Measurements from ENCODE around the gene ATP8A1.

- no peak for TF ChIP-seq CTCF (IDR thresholded peaks at IDR 0.05)
- no peak for TF ChIP-seq POLR2A (IDR thresholded peaks at IDR 0.05; ENCODE audit: low read depth)
- no peak for TF ChIP-seq EP300 (IDR thresholded peaks at IDR 0.05)
- no peak for TF ChIP-seq POLR2AphosphoS5 (IDR thresholded peaks at IDR 0.05)
Observed at GRCh38 chr4:42487230-42487629, 169.7 kb downstream of the ATP8A1 start.

Measured in esophagus muscularis mucosa (tissue), 4 donors.